Measurements from ENCODE around the gene TBX15. TPM values are rescaled to one million over a fixed set of nuclear protein-coding genes. Genes with fewer than 3 reads are reported as not detected.

Gene TBX15
- total RNA-seq, 4 donors from 2014 or later, result 3.3 to 10.8 (median 3.5) TPM

GRCh38 chr1:118899340-118899739, 88.8 kb downstream of the TBX15 start:
- no peak for DNase-seq (ENCODE audit: low spot score in 2 of 2)
- H3K27ac ChIP-seq, result no peak overlapping the region
- H3K36me3 ChIP-seq, result peaks cover 4% of the 10 kb centered on the region
- no peaks in the 10 kb centered on the region for H3K27me3 ChIP-seq
- H3K4me1 ChIP-seq, result no peaks in the 10 kb centered on the region
- WGBS, result 60% methylated on average over 3 of the region's 3 CpGs
- no peak for TF ChIP-seq CTCF (IDR thresholded peaks at IDR 0.05)
- TF ChIP-seq POLR2A (IDR thresholded peaks at IDR 0.05), result no peak
- TF ChIP-seq EP300 (IDR thresholded peaks at IDR 0.05), result no peak
- TF ChIP-seq POLR2AphosphoS5 (IDR thresholded peaks at IDR 0.05), result no peak
- no peak overlapping the region for H3K4me3 ChIP-seq
- no peaks in the 10 kb centered on the region for H3K9me3 ChIP-seq

- Histone ChIP-seq H3K9me3 (no peaks in the 10 kb centered on the region), H3K27me3 (no peaks in the 10 kb centered on the region), H3K36me3 (peaks cover 4% of the 10 kb centered on the region), H3K4me3 (no peak overlapping the region), H3K27ac (no peak overlapping the region), H3K4me1 (no peaks in the 10 kb centered on the region)
- WGBS, result 76% methylated on average over 3 of the region's 3 CpGs
- no peak for DNase-seq (ENCODE audit: low spot score in 2 of 2)
- TF ChIP-seq POLR2A (IDR thresholded peaks at IDR 0.05) (no peak), CTCF (IDR thresholded peaks at IDR 0.05) (no peak), EP300 (IDR thresholded peaks at IDR 0.05) (no peak), POLR2AphosphoS5 (IDR thresholded peaks at IDR 0.05) (no peak)
Observed at GRCh38 chr1:118898712-118899111, 89.4 kb downstream of the TBX15 start.

- TF ChIP-seq POLR2A (IDR thresholded peaks at IDR 0.05) (no peak), POLR2AphosphoS5 (IDR thresholded peaks at IDR 0.05) (no peak), CTCF (IDR thresholded peaks at IDR 0.05) (no peak), EP300 (IDR thresholded peaks at IDR 0.05) (no peak)
- Histone ChIP-seq H3K36me3 (peaks cover 4% of the 10 kb centered on the region), H3K9me3 (no peaks in the 10 kb centered on the region), H3K4me1 (no peaks in the 10 kb centered on the region), H3K27ac (no peak overlapping the region), H3K4me3 (no peak overlapping the region), H3K27me3 (no peaks in the 10 kb centered on the region)
- DNase-seq (ENCODE audit: low spot score in 2 of 2), result no peak
Observed at GRCh38 chr1:118896416-118896815, 91.7 kb downstream of the TBX15 start.

- Histone ChIP-seq H3K27me3 (no peaks in the 10 kb centered on the region), H3K27ac (no peak overlapping the region), H3K4me1 (no peaks in the 10 kb centered on the region), H3K9me3 (no peaks in the 10 kb centered on the region), H3K4me3 (no peak overlapping the region), H3K36me3 (peaks cover 4% of the 10 kb centered on the region)
- WGBS, result 83% methylated on average over 3 of the region's 3 CpGs
- no peak for TF ChIP-seq POLR2AphosphoS5 (IDR thresholded peaks at IDR 0.05)
- TF ChIP-seq EP300 (IDR thresholded peaks at IDR 0.05), result no peak
- TF ChIP-seq CTCF (IDR thresholded peaks at IDR 0.05), result no peak
- TF ChIP-seq POLR2A (IDR thresholded peaks at IDR 0.05), result no peak
- no peak for DNase-seq (ENCODE audit: low spot score in 2 of 2)
Observed at GRCh38 chr1:118894836-118895235, 93.3 kb downstream of the TBX15 start.

- H3K27ac ChIP-seq, result no peak overlapping the region
Observed at GRCh38 chr1:118890851-118891384, 97.2 kb downstream of the TBX15 start.

More at GRCh38 chr1:118890851-118891384, 97.2 kb downstream of the TBX15 start:
- Histone ChIP-seq H3K9me3 (no peaks in the 10 kb centered on the region), H3K4me3 (no peak overlapping the region), H3K4me1 (no peaks in the 10 kb centered on the region), H3K27me3 (no peaks in the 10 kb centered on the region), H3K36me3 (no peaks in the 10 kb centered on the region)
- 86% methylated on average over 5 of the region's 5 CpGs for WGBS
- TF ChIP-seq EP300 (IDR thresholded peaks at IDR 0.05) (no peak), CTCF (IDR thresholded peaks at IDR 0.05) (no peak), POLR2A (IDR thresholded peaks at IDR 0.05) (no peak), POLR2AphosphoS5 (IDR thresholded peaks at IDR 0.05) (no peak)
- no peak for DNase-seq (ENCODE audit: low spot score in 2 of 2)

Data from suprapubic skin (tissue), 4 donors.